Measurements from ENCODE around the gene TRAF2. TPM values are rescaled to one million over a fixed set of nuclear protein-coding genes. Genes with fewer than 3 reads are reported as not detected.

Gene TRAF2
- total RNA-seq, 1 donor from 2014 or later = 59.5 TPM

GRCh38 chr9:136936645-136937170 is 50.4 kb downstream of the TRAF2 start:
- no peak for DNase-seq (ENCODE audit: low spot score)
- Mint-ChIP-seq H3K27me3 (ENCODE audit: low read depth) (no peaks in the 10 kb centered on the region), H3K4me1 (ENCODE audit: low read depth) (peaks cover 11% of the 10 kb centered on the region), H3K36me3 (ENCODE audit: low read depth) (peaks cover 63% of the 10 kb centered on the region), H3K9me3 (no peaks in the 10 kb centered on the region), H3K27ac (peak overlapping the region; percentile 33), H3K4me3 (ENCODE audit: low read depth) (no peak overlapping the region)
- intact Hi-C loops (cut with micrococcal nuclease) = no loop called here

- no peaks in the 10 kb centered on the region for H3K27me3 Mint-ChIP-seq (ENCODE audit: low read depth)
- H3K9me3 Mint-ChIP-seq = no peaks in the 10 kb centered on the region
- peaks cover 63% of the 10 kb centered on the region for H3K36me3 Mint-ChIP-seq (ENCODE audit: low read depth)
- no peak for DNase-seq (ENCODE audit: low spot score)
- no peak overlapping the region for H3K4me3 Mint-ChIP-seq (ENCODE audit: low read depth)
- H3K27ac Mint-ChIP-seq = no peak overlapping the region
- intact Hi-C loops (cut with micrococcal nuclease) = no loop called here
- H3K4me1 Mint-ChIP-seq (ENCODE audit: low read depth) = peaks cover 6% of the 10 kb centered on the region
Observed at GRCh38 chr9:136937186-136938001, 51.1 kb downstream of the TRAF2 start.

GRCh38 chr9:136939431-136939995 is 53.2 kb downstream of the TRAF2 start:
- H3K27ac Mint-ChIP-seq = no peak overlapping the region
- H3K36me3 Mint-ChIP-seq (ENCODE audit: low read depth) = peaks cover 53% of the 10 kb centered on the region
- DNase-seq (ENCODE audit: low spot score) = no peak
- H3K27me3 Mint-ChIP-seq (ENCODE audit: low read depth) = no peaks in the 10 kb centered on the region
- H3K4me1 Mint-ChIP-seq (ENCODE audit: low read depth) = peaks cover 3% of the 10 kb centered on the region
- H3K9me3 Mint-ChIP-seq = no peaks in the 10 kb centered on the region
- intact Hi-C loops (cut with micrococcal nuclease) = no loop called here
- no peak overlapping the region for H3K4me3 Mint-ChIP-seq (ENCODE audit: low read depth)

GRCh38 chr9:136939996-136940525 is 53.7 kb downstream of the TRAF2 start:
- no peak for DNase-seq (ENCODE audit: low spot score)
- Mint-ChIP-seq H3K27me3 (ENCODE audit: low read depth) (no peaks in the 10 kb centered on the region), H3K27ac (no peak overlapping the region), H3K36me3 (ENCODE audit: low read depth) (peaks cover 49% of the 10 kb centered on the region), H3K4me3 (ENCODE audit: low read depth) (no peak overlapping the region), H3K9me3 (no peaks in the 10 kb centered on the region), H3K4me1 (ENCODE audit: low read depth) (peaks cover 7% of the 10 kb centered on the region)
- intact Hi-C loops (cut with micrococcal nuclease) = no loop called here

- no peak for DNase-seq (ENCODE audit: low spot score)
- no peak overlapping the region for H3K27ac Mint-ChIP-seq
- H3K9me3 Mint-ChIP-seq = no peaks in the 10 kb centered on the region
- H3K36me3 Mint-ChIP-seq (ENCODE audit: low read depth) = peaks cover 46% of the 10 kb centered on the region
- H3K27me3 Mint-ChIP-seq (ENCODE audit: low read depth) = no peaks in the 10 kb centered on the region
- H3K4me3 Mint-ChIP-seq (ENCODE audit: low read depth) = no peak overlapping the region
- intact Hi-C loops (cut with micrococcal nuclease) = no loop called here
- peaks cover 7% of the 10 kb centered on the region for H3K4me1 Mint-ChIP-seq (ENCODE audit: low read depth)
Observed at GRCh38 chr9:136940526-136941230, 54.4 kb downstream of the TRAF2 start.

- Mint-ChIP-seq H3K27ac (no peak overlapping the region), H3K4me3 (ENCODE audit: low read depth) (peak overlapping the region; percentile 5), H3K9me3 (no peaks in the 10 kb centered on the region), H3K4me1 (ENCODE audit: low read depth) (peaks cover 5% of the 10 kb centered on the region), H3K27me3 (ENCODE audit: low read depth) (no peaks in the 10 kb centered on the region), H3K36me3 (ENCODE audit: low read depth) (peaks cover 41% of the 10 kb centered on the region)
- intact Hi-C loops (cut with micrococcal nuclease) = no loop called here
- DNase-seq (ENCODE audit: low spot score) = no peak
Observed at GRCh38 chr9:136941231-136942111, 55.2 kb downstream of the TRAF2 start.

GRCh38 chr9:136942112-136942880 is 56.0 kb downstream of the TRAF2 start:
- no peak for DNase-seq (ENCODE audit: low spot score)
- H3K4me1 Mint-ChIP-seq (ENCODE audit: low read depth) = peaks cover 5% of the 10 kb centered on the region
- H3K36me3 Mint-ChIP-seq (ENCODE audit: low read depth) = peaks cover 35% of the 10 kb centered on the region
- H3K9me3 Mint-ChIP-seq = no peaks in the 10 kb centered on the region
- intact Hi-C loops (cut with micrococcal nuclease) = no loop called here
- peak overlapping the region; percentile 65 for H3K4me3 Mint-ChIP-seq (ENCODE audit: low read depth)
- H3K27ac Mint-ChIP-seq = no peak overlapping the region
- no peaks in the 10 kb centered on the region for H3K27me3 Mint-ChIP-seq (ENCODE audit: low read depth)

GRCh38 chr9:136942881-136943230 is 56.5 kb downstream of the TRAF2 start:
- H3K4me3 Mint-ChIP-seq (ENCODE audit: low read depth) = peak overlapping the region; percentile 65
- H3K4me1 Mint-ChIP-seq (ENCODE audit: low read depth) = peaks cover 5% of the 10 kb centered on the region
- no peaks in the 10 kb centered on the region for H3K27me3 Mint-ChIP-seq (ENCODE audit: low read depth)
- H3K27ac Mint-ChIP-seq = no peak overlapping the region
- intact Hi-C loops (cut with micrococcal nuclease) = no loop called here
- no peak for DNase-seq (ENCODE audit: low spot score)
- peaks cover 32% of the 10 kb centered on the region for H3K36me3 Mint-ChIP-seq (ENCODE audit: low read depth)
- H3K9me3 Mint-ChIP-seq = no peaks in the 10 kb centered on the region

GRCh38 chr9:136943291-136944211 is 57.2 kb downstream of the TRAF2 start:
- H3K36me3 Mint-ChIP-seq (ENCODE audit: low read depth) = peaks cover 30% of the 10 kb centered on the region
- H3K9me3 Mint-ChIP-seq = no peaks in the 10 kb centered on the region
- peaks cover 5% of the 10 kb centered on the region for H3K4me1 Mint-ChIP-seq (ENCODE audit: low read depth)
- H3K27me3 Mint-ChIP-seq (ENCODE audit: low read depth) = no peaks in the 10 kb centered on the region
- intact Hi-C loops (cut with micrococcal nuclease) = loop anchor here (1.0 to 2.0 kb wide), 4 partner anchors 41 to 100 kb away; partner anchors contain the start of genes PHPT1 and TRAF2
- H3K4me3 Mint-ChIP-seq (ENCODE audit: low read depth) = peak overlapping the region; percentile 79
- peak overlapping the region; percentile 82 for H3K27ac Mint-ChIP-seq
- DNase-seq (ENCODE audit: low spot score) = peak; percentile 49

- DNase-seq (ENCODE audit: low spot score) = no peak
- peaks cover 26% of the 10 kb centered on the region for H3K36me3 Mint-ChIP-seq (ENCODE audit: low read depth)
- H3K4me1 Mint-ChIP-seq (ENCODE audit: low read depth) = peaks cover 3% of the 10 kb centered on the region
- intact Hi-C loops (cut with micrococcal nuclease) = loop anchor here (1.0 to 2.0 kb wide), 4 partner anchors 41 to 101 kb away; partner anchors contain the start of genes PHPT1 and TRAF2
- no peaks in the 10 kb centered on the region for H3K27me3 Mint-ChIP-seq (ENCODE audit: low read depth)
- H3K4me3 Mint-ChIP-seq (ENCODE audit: low read depth) = peak overlapping the region; percentile 79
- H3K27ac Mint-ChIP-seq = no peak overlapping the region
- H3K9me3 Mint-ChIP-seq = no peaks in the 10 kb centered on the region
Observed at GRCh38 chr9:136944212-136944518, 57.8 kb downstream of the TRAF2 start.
